ENCODE measurements around the gene ATP5MC3. TPM values are rescaled to one million over a fixed set of nuclear protein-coding genes. Genes with fewer than 3 reads are reported as not detected.

ATP5MC3 gene
- total RNA-seq, 2 experiments from 2014 or later = 161 to 371 TPM

- CTCF ChIA-PET (ENCODE audit: unreplicated experiment) = no interaction called here
- Histone ChIP-seq H3K4me1 (ENCODE audit: insufficient read depth, low read length, poor library complexity, severe bottlenecking) (no peaks in the 10 kb centered on the region), H3K79me2 (ENCODE audit: insufficient read depth, low read depth, low read length) (no peaks in the 10 kb centered on the region), H3K36me3 (ENCODE audit: insufficient read depth, low read length) (no peaks in the 10 kb centered on the region), H3K4me3 (ENCODE audit: low read depth, low read length, poor library complexity, severe bottlenecking) (no peak overlapping the region), H3K4me2 (ENCODE audit: low read length) (no peak overlapping the region; the same call in 1 of the 2 replicates), H3K9me3 (ENCODE audit: low read length) (no peaks in the 10 kb centered on the region), H4K20me1 (ENCODE audit: insufficient read depth, low read length) (no peaks in the 10 kb centered on the region), H3K27ac (ENCODE audit: low read depth, low read length, poor library complexity, severe bottlenecking) (no peak overlapping the region), H3K9me2 (ENCODE audit: insufficient read depth, low read length) (no peaks in the 10 kb centered on the region), H2AFZ (ENCODE audit: low read length) (peak overlapping the region; percentile 65; the same call in 1 of the 2 replicates)
- TF ChIP-seq EZH2phosphoT487 (IDR thresholded peaks at IDR 0.05; ENCODE audit: borderline replicate concordance, low read depth, low read length) (no peak), CTCF (conservative IDR thresholded peaks at IDR 0.05; ENCODE audit: low read length) (peak; percentile 79)
- BruUV-seq (replicated peaks) = no TSS peak
- DNase-seq (ENCODE audit: low spot score) = peak; percentile 55
- POLR2A ChIA-PET = interaction anchor here (0.8 to 1.7 kb wide), 4 partner anchors 11 to 78 kb away, joined by 3 to 4 read pairs (median 4); no protein-coding TSS in a partner anchor
- intact Hi-C loops (cut with micrococcal nuclease; ENCODE audit: unreplicated experiment) = no loop called here
Observed at GRCh38 chr2:175203621-175204496, 22.3 kb upstream of the ATP5MC3 start.

GRCh38 chr2:175195012-175195411 is 13.5 kb upstream of the ATP5MC3 start:
- H3K9me3 ChIP-seq (ENCODE audit: low read length) = no peaks in the 10 kb centered on the region
- BruUV-seq (replicated peaks) = no TSS peak
- no peak overlapping the region for H3K4me3 ChIP-seq (ENCODE audit: low read depth, low read length, poor library complexity, severe bottlenecking)
- H3K4me1 ChIP-seq (ENCODE audit: insufficient read depth, low read length, poor library complexity, severe bottlenecking) = no peaks in the 10 kb centered on the region
- no peaks in the 10 kb centered on the region for H4K20me1 ChIP-seq (ENCODE audit: insufficient read depth, low read length)
- no peak overlapping the region for H2AFZ ChIP-seq (ENCODE audit: low read length)
- DNase-seq (ENCODE audit: low spot score) = no peak
- no peak for TF ChIP-seq CTCF (conservative IDR thresholded peaks at IDR 0.05; ENCODE audit: low read length)
- no peak for TF ChIP-seq EZH2phosphoT487 (IDR thresholded peaks at IDR 0.05; ENCODE audit: borderline replicate concordance, low read depth, low read length)
- ChIA-PET CTCF (ENCODE audit: unreplicated experiment) (no interaction called here), POLR2A (no interaction called here)
- no peaks in the 10 kb centered on the region for H3K36me3 ChIP-seq (ENCODE audit: insufficient read depth, low read length)
- no peaks in the 10 kb centered on the region for H3K79me2 ChIP-seq (ENCODE audit: insufficient read depth, low read depth, low read length)
- H3K27ac ChIP-seq (ENCODE audit: low read depth, low read length, poor library complexity, severe bottlenecking) = no peak overlapping the region
- H3K9me2 ChIP-seq (ENCODE audit: insufficient read depth, low read length) = no peaks in the 10 kb centered on the region
- intact Hi-C loops (cut with micrococcal nuclease; ENCODE audit: unreplicated experiment) = no loop called here
- H3K4me2 ChIP-seq (ENCODE audit: low read length) = no peak overlapping the region

- no peaks in the 10 kb centered on the region for H3K79me2 ChIP-seq (ENCODE audit: insufficient read depth, low read depth, low read length)
- H3K27ac ChIP-seq (ENCODE audit: low read depth, low read length, poor library complexity, severe bottlenecking) = no peak overlapping the region
- H3K4me2 ChIP-seq (ENCODE audit: low read length) = no peak overlapping the region
- ChIA-PET CTCF (ENCODE audit: unreplicated experiment) (no interaction called here), POLR2A (no interaction called here)
- H4K20me1 ChIP-seq (ENCODE audit: insufficient read depth, low read length) = no peaks in the 10 kb centered on the region
- no peak for DNase-seq (ENCODE audit: low spot score)
- H2AFZ ChIP-seq (ENCODE audit: low read length) = no peak overlapping the region
- intact Hi-C loops (cut with micrococcal nuclease; ENCODE audit: unreplicated experiment) = loop anchor here (10.0 kb wide), 2 partner anchors 154 to 816 kb away; partner anchors contain the start of gene LNPK
- BruUV-seq (replicated peaks) = no TSS peak
- H3K9me2 ChIP-seq (ENCODE audit: insufficient read depth, low read length) = no peaks in the 10 kb centered on the region
- TF ChIP-seq EZH2phosphoT487 (IDR thresholded peaks at IDR 0.05; ENCODE audit: borderline replicate concordance, low read depth, low read length) (no peak), CTCF (conservative IDR thresholded peaks at IDR 0.05; ENCODE audit: low read length) (no peak)
- no peaks in the 10 kb centered on the region for H3K9me3 ChIP-seq (ENCODE audit: low read length)
- H3K4me1 ChIP-seq (ENCODE audit: insufficient read depth, low read length, poor library complexity, severe bottlenecking) = no peaks in the 10 kb centered on the region
- no peaks in the 10 kb centered on the region for H3K36me3 ChIP-seq (ENCODE audit: insufficient read depth, low read length)
- H3K4me3 ChIP-seq (ENCODE audit: low read depth, low read length, poor library complexity, severe bottlenecking) = no peak overlapping the region
Observed at GRCh38 chr2:175188761-175189160, 7.3 kb upstream of the ATP5MC3 start.

Measured in OCI-LY7 (cell line).